ENCODE measurements around the gene BNC2. TPM values are rescaled to one million over a fixed set of nuclear protein-coding genes. Genes with fewer than 3 reads are reported as not detected.
"Not testable (repeated sequence)": the region's sequence is repeated elsewhere in the genome, so short reads cannot be mapped to it uniquely, and the experiment has no call there.

Gene BNC2
- polyA plus RNA-seq, 1 donor, result 4.6 TPM

DNA sequence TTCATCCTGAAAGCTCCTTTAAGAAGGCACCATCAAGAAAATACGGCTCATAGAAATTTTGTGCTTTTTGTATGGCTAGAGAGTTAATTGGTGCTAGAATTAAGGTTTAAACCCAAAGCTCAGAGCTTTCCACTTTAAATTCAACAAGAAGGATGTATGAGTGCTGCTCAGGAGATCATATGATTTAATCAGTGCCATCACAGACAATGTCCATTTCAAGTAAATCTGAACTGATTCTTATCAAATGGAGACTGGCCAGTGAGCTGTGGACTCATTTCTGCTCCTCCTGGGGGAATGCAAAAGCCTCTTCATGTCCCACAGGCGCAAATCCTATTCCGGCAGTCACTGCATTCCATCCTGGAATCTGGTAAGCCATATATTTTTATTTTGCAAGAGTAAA, 327.2 kb downstream of the BNC2 start:
- no peak for DNase-seq (ENCODE audit: low read depth)

DNA sequence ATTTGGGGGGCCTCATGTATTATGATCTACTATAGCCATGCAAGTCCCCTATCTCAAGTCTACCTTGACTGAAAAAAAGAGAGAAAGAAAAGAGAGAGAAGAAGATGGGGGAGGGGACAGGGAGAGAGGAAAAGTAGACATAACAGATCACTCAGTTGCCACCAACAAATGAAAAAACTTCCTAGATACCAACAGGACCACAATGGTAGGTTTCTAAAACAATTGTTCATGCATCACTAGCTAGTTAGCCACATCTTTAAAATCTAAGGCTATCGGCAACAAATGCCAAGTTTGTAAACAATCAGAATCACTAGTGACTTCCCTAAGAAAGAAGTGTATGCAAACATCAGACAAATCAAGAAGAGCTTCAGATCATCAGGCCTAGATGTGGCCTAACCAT, 328.2 kb downstream of the BNC2 start:
- no peak for DNase-seq (ENCODE audit: low read depth)

DNA sequence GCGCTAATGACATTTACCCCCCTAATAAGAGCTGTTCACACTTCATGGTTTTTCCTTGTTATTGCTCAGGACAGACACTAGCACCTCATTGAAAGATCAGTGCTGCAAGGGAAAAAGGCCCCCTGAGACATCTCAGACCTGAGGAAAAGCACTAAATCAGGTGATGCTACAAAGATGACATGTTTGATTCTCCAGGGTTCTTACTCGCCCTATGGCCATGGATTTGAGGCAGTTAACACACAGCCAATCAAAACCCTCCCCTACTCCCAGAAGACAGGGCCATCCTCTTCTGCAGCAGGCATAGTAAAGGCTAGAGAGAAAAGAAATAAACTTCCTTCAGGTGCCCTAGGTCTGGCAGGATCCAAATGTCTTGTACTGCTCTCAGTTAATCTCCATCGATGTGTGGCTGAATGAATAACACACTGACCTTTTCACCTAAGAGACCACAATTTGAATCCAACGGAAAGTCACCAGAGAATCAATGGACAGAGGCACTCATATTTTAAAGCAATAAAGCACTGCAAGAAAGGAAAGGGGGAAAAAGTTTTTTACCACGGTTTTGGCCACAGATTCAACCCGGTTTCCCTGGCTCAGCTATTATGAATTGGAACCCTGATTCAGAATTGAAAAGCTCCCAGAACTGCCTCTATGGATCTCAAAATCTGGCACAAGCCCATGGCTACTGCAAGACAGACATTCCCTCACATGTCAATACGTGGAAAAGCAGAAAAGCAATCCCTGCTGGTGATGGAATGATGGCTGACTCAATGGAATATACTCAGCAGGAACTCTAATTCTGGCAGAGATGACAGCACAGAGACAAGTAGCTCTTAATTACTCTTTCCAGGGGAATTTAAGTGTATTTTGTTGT, 329.5 kb downstream of the BNC2 start:
- DNase-seq (ENCODE audit: low read depth), result peak; percentile 86

DNA sequence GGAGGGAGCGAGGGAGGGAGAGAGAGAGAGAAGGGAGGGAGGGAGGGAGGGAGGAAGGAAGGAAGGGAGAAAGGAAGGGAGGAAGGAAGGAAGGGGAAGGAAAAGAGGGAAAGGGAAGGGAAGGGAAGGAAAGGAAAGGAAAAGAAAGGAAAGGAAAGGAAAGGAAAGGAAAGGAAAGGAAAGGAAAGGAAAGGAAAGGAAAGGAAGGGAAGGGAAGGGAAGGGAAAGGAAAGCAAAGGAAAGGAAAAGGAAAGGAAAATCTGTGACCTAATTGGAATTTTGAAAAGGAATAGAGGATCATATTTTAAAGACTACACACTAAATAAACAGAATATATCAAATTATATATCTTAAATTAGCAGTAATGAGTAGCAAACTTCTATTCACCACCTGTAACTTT, 330.8 kb downstream of the BNC2 start:
- not testable (repeated sequence) for DNase-seq (ENCODE audit: low read depth)

DNA sequence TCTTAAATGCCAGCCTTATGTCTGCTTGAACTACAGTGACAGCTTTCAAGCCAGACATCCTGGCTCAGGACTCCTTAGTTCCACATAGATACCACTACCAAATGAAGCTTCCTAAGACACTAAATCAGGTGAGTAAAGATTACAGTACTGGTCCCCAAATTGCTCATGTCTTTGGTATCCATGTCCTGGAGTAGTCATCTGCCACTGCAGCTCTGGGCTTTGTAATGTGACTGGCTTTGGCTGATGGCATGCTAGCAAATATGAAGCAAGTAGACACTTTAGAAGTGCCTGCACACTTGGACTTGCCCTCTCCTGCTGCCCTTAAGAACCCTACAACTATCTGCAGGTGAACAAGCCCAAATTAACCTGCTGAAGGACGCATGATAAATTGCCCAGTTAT, 334.9 kb downstream of the BNC2 start:
- DNase-seq (ENCODE audit: low read depth), result no peak

DNA sequence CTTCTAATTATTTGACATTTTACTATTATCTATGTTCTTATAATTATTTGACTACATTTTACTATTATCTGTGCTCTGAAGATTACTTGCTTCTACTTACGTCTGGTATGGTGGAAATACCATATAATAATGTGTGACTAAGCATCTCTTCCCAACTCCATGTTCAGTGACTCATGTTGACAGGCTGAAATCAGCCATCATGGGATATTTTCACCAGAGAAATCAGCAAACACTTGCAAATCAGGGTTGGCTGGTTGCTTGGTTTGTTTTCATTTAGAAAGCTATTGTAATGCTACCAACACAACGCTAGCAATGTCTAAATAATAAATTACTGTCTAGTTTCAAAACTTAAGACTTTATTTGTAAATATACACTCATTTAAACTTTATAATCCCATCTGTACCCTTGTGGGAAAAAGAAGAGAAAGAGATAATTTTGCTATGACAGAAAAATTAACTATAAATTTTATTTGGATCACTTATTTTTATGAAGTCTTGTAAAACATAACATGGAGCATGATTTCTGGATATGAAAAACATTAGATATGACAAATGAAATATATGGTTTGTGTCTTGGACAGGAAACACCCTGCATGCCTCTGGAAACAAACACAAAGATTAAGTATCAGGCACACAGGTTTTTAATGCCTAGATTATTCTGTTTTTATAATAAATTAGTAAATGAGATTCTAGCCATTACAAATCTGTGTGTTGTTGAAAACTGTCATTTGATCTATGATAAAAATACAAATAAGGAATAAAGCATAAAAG, 337.6 kb downstream of the BNC2 start:
- no peak for DNase-seq (ENCODE audit: low read depth)

DNA sequence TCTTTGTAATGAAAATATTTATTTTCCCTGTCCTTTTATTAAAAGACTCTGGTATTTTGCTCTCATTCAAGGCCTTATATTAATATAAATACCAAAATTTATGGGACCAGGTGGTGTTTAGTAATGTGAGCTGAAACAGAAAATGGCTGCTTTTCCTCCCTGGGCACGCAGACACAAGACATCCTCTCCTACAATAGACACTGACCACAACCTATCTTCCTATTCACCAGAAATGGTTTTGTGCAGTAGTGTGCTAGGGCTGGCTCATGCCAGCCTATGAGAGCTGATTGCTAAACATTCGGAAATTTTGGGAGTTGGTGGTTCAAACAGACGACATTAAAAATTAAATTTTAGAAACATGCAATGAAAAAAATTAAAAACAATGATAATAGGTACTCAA, 338.2 kb downstream of the BNC2 start:
- DNase-seq (ENCODE audit: low read depth), result no peak

DNA sequence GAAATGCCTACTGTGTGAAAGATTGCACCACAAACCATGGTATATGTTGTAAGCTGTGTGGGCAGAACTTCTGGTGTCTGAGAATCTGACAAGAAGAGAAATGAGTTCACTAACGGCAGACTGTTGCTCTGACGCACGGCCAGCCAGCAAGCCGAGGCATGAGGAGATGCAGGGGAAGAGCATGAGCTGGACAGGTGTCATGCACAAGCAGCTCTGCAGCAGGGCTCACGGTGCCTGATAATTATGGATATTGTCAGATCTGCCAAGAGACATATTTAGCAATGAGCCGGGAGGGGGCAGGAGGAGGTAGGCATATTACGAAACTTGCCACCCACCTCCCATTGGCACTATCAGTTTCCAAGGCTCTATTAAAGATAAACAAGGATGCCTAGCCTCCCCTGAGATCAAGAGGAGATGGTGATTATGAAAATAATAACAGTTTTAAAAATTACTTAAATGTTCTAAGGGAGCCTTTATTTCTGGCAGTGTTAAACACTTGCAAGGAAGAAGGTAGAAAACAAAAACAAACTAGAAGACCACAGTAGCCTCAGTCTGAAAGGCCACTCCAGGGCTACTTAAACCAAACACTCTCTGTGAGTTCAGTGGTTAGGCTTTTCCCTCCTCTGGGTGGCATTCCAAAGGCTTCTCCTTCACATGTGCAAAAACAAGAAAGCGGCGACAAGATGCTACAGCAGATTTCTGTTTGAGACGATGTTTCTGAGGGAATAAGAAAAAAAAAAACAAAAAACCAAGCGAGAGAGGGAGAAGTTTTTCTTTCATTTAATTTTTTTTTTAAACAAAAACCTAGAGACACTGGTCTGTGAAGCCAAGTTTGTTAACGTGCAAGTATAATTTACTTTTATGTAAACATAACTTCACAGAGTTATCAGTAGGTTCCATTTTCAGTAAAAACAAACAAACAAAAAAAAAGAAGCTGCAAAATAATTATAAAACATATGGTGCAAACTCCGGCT, 339.5 kb downstream of the BNC2 start:
- DNase-seq (ENCODE audit: low read depth), result no peak

DNA sequence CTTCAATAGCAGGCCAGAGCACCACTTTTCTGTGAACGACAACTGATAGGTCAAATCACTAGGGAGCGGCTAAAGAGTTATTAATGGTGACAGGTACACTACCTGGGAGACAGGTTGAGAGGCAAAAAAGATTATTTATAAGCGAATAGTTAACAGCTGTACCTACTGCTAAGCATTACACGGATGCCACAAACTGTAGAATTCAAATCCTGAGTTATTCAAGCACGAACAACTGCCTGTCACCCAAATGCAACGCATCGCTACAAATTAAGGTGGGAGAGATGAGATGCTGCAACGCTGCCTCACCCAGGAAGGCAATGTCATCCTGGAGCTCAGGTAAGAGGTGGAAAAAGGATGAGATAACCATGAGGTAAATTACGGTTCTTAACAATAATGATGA, 342.9 kb downstream of the BNC2 start:
- DNase-seq (ENCODE audit: low read depth), result no peak

DNA sequence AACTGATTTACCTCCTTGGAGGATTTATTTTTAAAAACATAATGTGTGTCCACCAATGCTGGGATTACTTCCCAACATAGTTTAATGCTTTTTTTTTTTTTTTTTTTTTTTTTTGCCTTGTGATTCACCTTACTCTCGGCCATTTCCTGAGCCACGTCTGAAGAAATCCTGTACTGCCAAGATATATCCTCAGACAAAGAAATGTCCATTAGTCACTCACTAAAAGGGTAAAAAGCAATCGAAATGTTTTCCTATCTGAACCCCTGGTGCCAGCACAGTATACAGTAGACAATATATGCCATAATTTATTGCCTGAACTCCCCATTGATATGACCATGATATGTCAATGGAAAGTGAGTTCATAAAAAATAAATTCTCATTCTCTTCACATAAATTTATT, 344.1 kb downstream of the BNC2 start:
- DNase-seq (ENCODE audit: low read depth), result no peak

DNA sequence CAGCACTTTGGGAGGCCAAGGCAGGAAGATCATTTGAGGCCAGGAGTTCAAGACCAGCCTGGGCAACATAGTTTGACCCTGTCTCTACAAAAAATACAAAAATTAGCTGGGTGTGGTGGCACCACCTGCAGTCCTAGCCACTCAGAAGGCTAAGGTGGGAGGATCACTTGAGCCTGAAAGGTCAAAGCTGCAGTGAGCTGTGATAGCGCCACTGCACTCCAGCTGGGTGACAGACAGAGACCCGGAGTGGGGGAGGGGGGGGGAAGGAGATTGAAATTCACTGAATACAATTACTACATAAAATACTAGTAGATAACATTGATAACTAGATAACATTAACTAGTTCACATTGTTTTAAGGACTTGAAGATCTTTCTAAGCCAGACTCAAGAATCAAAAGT, 345.6 kb downstream of the BNC2 start:
- no peak for DNase-seq (ENCODE audit: low read depth)

DNA sequence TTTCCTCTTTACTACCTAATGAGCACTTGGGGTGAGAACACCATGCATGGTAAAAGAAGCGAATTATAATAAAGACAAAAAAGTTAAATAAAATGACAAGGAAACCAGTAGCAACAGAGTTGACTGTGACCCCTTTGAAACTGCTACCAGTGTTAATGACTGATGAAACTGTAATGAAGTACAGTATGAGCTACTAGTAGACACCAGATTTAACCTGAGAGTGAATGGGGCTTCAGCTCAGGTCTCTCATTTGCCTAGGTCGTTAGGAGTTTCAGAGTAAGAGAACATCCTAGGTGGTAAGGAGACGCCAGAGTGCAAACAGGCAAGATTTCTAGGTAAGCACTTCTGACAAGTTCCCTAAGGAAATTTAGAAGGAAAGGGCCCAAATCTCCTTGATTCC, 346.4 kb downstream of the BNC2 start:
- no peak for DNase-seq (ENCODE audit: low read depth)

DNA sequence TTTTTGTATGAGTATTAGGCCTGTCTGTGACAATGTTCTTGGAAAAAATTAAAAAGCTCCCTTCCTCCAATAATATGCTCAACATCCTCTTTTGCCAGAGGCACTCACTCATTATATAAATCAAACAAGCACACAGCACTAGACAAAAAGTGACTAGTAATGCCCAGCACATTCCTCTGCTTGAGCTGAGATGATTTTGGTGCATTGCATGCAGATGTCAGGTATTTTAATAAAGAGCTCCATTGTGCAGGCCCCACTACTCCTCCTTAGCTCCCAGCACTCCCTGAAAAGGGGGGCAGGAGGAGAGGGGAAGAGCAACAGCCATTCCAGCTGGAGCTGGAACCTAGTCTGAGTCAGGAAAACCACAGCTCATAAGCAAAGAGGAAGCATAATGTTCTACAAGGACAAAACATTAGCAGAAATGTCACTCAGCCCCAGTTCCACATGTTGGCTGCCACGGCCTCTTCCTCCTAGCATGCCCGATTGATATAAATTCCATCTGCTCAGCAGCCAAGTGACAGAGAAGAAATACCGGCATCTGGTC, 348.5 kb downstream of the BNC2 start:
- peak; percentile 79 for DNase-seq (ENCODE audit: low read depth)

DNA sequence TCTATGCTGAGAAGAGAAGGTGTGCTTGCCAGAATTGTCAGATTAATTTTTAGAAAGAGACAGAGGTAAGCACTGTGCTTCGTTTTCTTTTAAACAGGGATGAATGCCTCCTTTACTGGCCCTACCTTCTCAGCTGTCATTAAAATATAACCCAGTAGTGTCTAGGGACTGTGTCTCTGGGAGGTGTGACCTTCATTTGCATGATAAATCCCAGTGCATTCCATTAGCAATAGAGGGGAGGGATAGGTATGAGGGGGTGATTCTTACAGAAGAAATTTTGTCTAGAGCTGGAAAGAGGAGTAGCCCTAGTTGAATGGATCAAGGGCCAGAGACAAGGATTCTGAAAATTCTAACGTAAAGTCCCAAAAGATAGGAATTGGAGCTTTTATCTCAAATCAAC, 351.5 kb downstream of the BNC2 start:
- no peak for DNase-seq (ENCODE audit: low read depth)

DNA sequence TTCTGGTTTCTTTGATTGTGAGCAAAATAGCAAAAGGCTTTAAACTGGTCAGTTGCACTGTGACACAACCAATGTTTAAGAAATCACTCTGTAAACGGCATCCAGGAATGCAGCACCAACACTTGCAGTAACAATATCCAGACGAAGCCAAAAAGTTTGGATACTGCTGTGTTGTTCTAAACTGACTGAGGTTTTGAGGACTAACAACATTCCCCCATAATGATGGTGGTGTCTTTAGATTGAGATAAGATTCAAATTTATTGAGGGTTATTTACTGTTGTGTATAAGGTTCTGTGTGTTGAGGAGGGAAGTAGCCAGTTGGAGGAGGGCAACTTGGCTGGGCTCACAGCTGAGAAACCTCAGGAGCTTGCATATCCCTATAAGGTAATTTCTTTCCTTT, 353.6 kb downstream of the BNC2 start:
- DNase-seq (ENCODE audit: low read depth), result no peak

DNA sequence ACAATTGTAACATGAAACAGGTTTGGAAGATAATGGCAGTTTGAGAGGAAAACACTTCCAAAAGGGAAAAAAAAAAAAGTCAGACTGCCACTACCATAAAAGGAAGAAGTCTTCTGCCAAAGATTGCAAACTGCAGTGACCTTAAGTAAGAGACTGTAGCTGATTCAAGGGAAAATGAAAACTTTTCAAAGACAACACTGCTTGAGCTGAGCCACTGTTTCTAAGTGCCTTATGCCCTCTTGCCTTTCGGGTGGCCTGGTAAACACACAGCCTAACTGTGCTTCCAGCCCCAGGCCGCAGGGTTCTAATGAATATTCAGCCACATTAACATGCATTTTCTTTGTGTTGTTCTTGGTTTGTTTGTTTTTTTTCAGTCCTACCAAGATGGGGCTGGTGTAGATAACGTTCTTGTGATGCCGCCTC, 354.6 kb downstream of the BNC2 start:
- peak; percentile 59 for DNase-seq (ENCODE audit: low read depth)

DNA sequence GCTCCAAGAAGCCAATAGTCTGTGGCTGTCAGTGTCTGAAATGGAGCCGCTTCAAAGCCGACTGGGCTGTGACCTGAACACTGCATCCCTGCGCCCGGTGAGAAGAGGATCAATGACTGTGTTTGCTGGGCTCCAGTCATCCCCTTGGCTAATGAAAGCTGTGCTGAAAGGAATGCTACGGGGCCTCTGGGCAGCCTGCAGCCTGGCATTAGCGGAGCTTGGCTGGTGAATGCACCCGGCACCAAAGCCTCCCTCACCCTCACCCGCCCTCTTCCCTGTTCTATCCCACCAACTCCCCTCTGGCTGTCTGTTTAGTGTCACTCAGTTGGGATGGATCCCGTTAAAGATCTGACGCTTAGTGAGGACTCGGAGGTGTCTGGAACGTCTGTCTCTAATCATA, 355.3 kb downstream of the BNC2 start:
- DNase-seq (ENCODE audit: low read depth), result no peak

DNA sequence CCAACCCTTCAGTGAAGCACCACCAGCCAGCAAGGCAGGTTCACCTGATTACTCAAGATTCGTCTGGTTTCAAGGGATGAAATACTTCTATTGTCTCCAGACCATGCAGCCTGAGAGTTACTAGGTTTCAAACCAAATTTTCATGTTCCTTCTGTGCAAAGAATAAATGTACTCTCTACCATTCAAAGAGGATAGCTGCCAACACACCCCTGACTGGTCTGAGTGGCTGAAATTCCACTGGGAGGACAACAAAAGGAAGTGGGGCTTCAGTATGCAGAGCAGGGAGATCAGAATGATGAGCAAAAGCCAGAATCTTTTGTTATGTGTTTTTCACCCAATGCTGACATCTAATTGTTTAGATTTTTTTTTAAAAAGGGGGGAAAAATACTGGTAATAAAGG, 356.3 kb downstream of the BNC2 start:
- no peak for DNase-seq (ENCODE audit: low read depth)

DNA sequence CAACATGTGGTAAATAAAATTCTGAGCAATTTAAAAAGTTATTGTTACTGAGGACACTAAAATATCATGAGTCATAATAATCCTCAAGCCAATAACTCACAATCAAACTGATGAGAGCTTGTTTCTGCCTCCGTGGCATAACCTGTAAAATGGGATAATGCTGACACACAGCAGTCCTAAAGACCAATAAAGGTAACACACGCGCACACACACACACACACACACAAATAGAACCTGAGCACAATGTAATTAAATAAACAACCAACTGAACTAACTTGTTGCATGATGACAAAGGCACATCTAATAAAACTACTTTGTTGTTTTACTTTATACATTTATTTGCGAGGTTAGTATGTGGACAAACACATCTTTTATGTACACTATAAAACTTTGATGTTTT, 358.2 kb downstream of the BNC2 start:
- no peak for DNase-seq (ENCODE audit: low read depth)

DNA sequence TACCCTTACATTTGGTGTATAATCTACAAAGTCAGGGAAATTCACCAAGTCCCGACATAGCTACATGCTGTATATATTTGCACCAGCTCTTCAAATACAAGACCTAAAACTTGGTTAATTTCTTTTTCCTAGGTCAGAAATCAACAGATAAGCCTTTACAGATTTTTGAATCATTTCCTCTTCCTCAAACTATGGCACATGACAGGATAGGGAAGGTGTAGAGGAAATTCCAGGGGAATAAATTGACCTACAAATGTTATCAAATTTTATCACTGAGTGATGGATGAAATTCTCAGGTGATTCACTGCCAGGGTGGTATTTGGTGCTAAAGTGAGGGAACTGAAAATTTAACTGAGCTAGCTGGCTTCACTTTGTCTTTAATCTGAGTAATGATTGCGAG, 360.0 kb downstream of the BNC2 start:
- no peak for DNase-seq (ENCODE audit: low read depth)

DNA sequence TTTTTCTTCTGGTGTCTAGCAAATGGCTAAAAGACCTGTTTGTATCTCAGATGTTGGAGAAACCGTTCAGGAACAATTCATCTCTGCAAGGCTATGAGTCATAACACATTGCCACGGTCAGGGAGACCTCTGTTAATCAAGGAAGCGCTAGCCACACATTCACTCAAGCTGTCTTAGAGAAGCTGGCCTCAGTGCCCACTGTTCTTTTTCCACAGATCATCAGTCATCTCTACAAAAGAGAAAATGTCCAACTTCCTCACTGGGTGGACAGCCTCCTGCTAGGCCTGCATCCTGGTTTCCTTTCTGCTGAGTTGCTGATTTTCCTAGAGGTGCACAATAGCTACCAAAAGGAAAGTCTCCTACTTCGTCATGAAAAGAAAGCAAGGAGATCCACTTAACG, 360.5 kb downstream of the BNC2 start:
- no peak for DNase-seq (ENCODE audit: low read depth)

DNA sequence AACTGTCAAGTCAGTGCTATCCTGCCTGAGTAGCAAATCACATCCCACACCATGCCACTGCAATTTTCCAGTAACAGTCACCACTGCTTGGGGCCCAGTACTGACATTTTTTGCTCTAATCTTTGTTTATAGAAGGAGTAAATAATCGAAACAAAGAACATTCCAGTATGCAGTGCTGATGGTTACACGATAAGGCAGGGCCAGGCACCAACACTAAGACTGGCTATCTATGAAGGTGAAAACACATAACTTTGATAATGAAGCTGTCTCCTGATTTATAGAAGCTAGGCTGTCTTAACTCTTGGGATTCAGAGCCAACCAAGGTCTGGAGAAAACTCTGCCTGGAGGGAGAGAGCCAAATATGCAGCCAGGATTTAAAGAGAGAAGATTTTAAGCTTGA, 365.3 kb downstream of the BNC2 start:
- no peak for DNase-seq (ENCODE audit: low read depth)
